ENCODE measurements around the gene SWAP70.
"Not testable (repeated sequence)": the region's sequence is repeated elsewhere in the genome, so short reads cannot be mapped to it uniquely, and the experiment has no call there.

The SWAP70 gene

GRCh38 chr11:9701799-9702198 lies 37.9 kb downstream of the SWAP70 start:
- H3K4me3 ChIP-seq (ENCODE audit: low read depth, low read length), result no peak overlapping the region
- DNase-seq (ENCODE audit: low read depth), result no peak
- TF ChIP-seq CTCF (conservative IDR thresholded peaks at IDR 0.05; ENCODE audit: low read depth, low read length), result no peak

- no peak for TF ChIP-seq CTCF (conservative IDR thresholded peaks at IDR 0.05; ENCODE audit: low read depth, low read length)
- no peak for DNase-seq (ENCODE audit: low read depth)
- H3K4me3 ChIP-seq (ENCODE audit: low read depth, low read length), result no peak overlapping the region
Measured at GRCh38 chr11:9703280-9703679, 39.4 kb downstream of the SWAP70 start.

GRCh38 chr11:9704037-9704436 lies 40.2 kb downstream of the SWAP70 start:
- DNase-seq (ENCODE audit: low read depth), result no peak
- TF ChIP-seq CTCF (conservative IDR thresholded peaks at IDR 0.05; ENCODE audit: low read depth, low read length), result no peak
- H3K4me3 ChIP-seq (ENCODE audit: low read depth, low read length), result no peak overlapping the region

- DNase-seq (ENCODE audit: low read depth), result no peak
- TF ChIP-seq CTCF (conservative IDR thresholded peaks at IDR 0.05; ENCODE audit: low read depth, low read length), result no peak
- H3K4me3 ChIP-seq (ENCODE audit: low read depth, low read length), result no peak overlapping the region
Measured at GRCh38 chr11:9704620-9705019, 40.7 kb downstream of the SWAP70 start.

GRCh38 chr11:9705361-9705760 lies 41.5 kb downstream of the SWAP70 start:
- not testable (repeated sequence) for DNase-seq (ENCODE audit: low read depth); H3K4me3 ChIP-seq (ENCODE audit: low read depth, low read length)

GRCh38 chr11:9708544-9708943 lies 44.7 kb downstream of the SWAP70 start:
- no peak for DNase-seq (ENCODE audit: low read depth)
- H3K4me3 ChIP-seq (ENCODE audit: low read depth, low read length), result no peak overlapping the region
- TF ChIP-seq CTCF (conservative IDR thresholded peaks at IDR 0.05; ENCODE audit: low read depth, low read length), result no peak

GRCh38 chr11:9710223-9710622 lies 46.3 kb downstream of the SWAP70 start:
- DNase-seq (ENCODE audit: low read depth), result no peak
- no peak overlapping the region for H3K4me3 ChIP-seq (ENCODE audit: low read depth, low read length)
- no peak for TF ChIP-seq CTCF (conservative IDR thresholded peaks at IDR 0.05; ENCODE audit: low read depth, low read length)

GRCh38 chr11:9710852-9711251 lies 47.0 kb downstream of the SWAP70 start:
- H3K4me3 ChIP-seq (ENCODE audit: low read depth, low read length), result no peak overlapping the region
- DNase-seq (ENCODE audit: low read depth), result no peak
- TF ChIP-seq CTCF (conservative IDR thresholded peaks at IDR 0.05; ENCODE audit: low read depth, low read length), result no peak

Measured in choroid plexus epithelial cell (primary cell).